ENCODE results near the gene VRK1.

DNA sequence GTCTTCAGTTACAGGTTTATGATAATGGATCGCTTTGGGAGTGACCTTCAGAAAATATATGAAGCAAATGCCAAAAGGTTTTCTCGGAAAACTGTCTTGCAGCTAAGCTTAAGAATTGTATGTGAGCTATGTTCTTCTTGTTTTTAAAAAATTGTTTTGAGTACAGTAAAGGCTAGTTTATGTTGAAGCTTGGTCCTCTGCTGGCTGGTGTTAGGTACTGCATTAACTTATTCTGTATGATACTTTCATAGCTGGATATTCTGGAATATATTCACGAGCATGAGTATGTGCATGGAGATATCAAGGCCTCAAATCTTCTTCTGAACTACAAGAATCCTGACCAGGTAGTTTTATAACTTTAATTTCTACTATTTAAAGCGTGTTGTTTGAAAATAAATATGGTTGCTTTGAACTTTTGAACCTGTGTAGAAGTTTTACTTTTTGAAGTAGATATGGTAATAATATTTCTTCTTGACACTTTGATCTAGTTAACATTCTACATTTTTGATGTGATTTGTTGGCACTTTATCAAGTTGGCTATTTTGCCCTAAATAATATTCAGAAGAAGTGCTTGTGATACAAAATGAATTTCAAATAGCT lies 55.7 kb downstream of the VRK1 start:
- TF ChIP-seq SREBF2 (IDR thresholded peaks at IDR 0.05; ENCODE audit: low read length) (no peak), GATAD2B (conservative IDR thresholded peaks at IDR 0.05; ENCODE audit: low read depth) (no peak), EZH2 (IDR thresholded peaks at IDR 0.05; ENCODE audit: borderline replicate concordance, control insufficient read depth, low read depth, low read length) (no peak)
- TF ChIP-seq, protein P1, sequence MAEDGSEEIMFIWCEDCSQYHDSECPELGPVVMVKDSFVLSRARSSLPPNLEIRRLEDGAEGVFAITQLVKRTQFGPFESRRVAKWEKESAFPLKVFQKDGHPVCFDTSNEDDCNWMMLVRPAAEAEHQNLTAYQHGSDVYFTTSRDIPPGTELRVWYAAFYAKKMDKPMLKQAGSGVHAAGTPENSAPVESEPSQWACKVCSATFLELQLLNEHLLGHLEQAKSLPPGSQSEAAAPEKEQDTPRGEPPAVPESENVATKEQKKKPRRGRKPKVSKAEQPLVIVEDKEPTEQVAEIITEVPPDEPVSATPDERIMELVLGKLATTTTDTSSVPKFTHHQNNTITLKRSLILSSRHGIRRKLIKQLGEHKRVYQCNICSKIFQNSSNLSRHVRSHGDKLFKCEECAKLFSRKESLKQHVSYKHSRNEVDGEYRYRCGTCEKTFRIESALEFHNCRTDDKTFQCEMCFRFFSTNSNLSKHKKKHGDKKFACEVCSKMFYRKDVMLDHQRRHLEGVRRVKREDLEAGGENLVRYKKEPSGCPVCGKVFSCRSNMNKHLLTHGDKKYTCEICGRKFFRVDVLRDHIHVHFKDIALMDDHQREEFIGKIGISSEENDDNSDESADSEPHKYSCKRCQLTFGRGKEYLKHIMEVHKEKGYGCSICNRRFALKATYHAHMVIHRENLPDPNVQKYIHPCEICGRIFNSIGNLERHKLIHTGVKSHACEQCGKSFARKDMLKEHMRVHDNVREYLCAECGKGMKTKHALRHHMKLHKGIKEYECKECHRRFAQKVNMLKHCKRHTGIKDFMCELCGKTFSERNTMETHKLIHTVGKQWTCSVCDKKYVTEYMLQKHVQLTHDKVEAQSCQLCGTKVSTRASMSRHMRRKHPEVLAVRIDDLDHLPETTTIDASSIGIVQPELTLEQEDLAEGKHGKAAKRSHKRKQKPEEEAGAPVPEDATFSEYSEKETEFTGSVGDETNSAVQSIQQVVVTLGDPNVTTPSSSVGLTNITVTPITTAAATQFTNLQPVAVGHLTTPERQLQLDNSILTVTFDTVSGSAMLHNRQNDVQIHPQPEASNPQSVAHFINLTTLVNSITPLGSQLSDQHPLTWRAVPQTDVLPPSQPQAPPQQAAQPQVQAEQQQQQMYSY (CRISPR knock-in tag; IDR thresholded peaks at IDR 0.05): no peak

All from GM12878 (cell line).